Measurements from ENCODE around the gene SUN5. TPM values are rescaled to one million over a fixed set of nuclear protein-coding genes. Genes with fewer than 3 reads are reported as not detected.
"Not testable (repeated sequence)": the region's sequence is repeated elsewhere in the genome, so short reads cannot be mapped to it uniquely, and the experiment has no call there.

SUN5 gene, protein sequence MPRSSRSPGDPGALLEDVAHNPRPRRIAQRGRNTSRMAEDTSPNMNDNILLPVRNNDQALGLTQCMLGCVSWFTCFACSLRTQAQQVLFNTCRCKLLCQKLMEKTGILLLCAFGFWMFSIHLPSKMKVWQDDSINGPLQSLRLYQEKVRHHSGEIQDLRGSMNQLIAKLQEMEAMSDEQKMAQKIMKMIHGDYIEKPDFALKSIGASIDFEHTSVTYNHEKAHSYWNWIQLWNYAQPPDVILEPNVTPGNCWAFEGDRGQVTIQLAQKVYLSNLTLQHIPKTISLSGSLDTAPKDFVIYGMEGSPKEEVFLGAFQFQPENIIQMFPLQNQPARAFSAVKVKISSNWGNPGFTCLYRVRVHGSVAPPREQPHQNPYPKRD
- total RNA-seq (2022), result not detected in 2 replicates
- Bru-seq, nascent RNA, result not detected
- BruChase-seq, experiment 1, labeled RNA remaining after a 6-hour chase, result not detected
- not detected for BruChase-seq, experiment 2, labeled RNA remaining after a 2-hour chase
- long read RNA-seq, result 0 reads

DNA sequence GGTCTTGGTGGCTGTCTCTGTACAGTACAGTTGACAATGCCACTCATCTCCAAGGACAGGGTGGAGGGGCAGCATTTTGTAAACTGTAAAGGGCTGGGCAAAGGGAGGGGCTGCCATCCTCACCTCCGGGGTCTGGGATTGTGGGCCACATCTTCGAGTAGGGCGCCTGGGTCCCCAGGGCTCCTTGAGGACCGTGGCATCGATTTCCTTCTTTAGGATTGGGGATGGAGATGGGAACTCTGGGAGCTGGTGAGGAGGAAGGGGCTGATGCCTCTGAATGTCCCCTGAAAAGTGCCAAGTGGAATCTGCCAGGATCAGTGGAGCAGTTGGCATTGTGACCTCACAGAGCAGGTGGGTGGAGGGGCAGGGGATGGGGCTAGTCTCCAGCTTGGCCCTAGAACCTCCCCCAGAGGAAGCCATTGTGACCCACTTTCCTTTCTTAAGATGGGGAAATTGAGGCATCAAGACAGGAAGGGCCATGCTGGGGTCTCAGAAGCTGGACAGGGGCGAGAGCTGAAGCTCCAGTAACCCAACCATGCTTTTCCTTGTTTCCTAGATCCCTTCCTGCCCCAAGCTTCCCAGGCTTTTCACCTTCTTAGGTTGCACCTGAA is at the start of gene SUN5:
Gene SUN5, minus strand, starts transcription at position 293 of the 611 bp plus-strand sequence. Its CDS starts 93 bp downstream, at position 200.
- Mint-ChIP-seq H3K4me3 (ENCODE audit: low read depth, unreplicated experiment) (no peak within 1 kb of the TSS), H3K4me1 (ENCODE audit: low read depth, unreplicated experiment) (no peaks in the 10 kb centered on the region), H3K9me3 (ENCODE audit: low read depth, unreplicated experiment) (peaks cover 3% of the 10 kb centered on the region), H3K27ac (ENCODE audit: unreplicated experiment) (no peak within 1 kb of the TSS), H3K36me3 (ENCODE audit: insufficient read depth, unreplicated experiment) (no peaks in the 10 kb centered on the region), H3K27me3 (ENCODE audit: unreplicated experiment) (peaks cover 84% of the 10 kb centered on the region)
- no TSS peak for BruUV-seq (replicated peaks)
- CTCF ChIA-PET, result interaction anchor here (1.0 to 1.2 kb wide), 2 partner anchors 23 to 214 kb away, joined by 3 read pairs; no protein-coding TSS in a partner anchor
- no peak for DNase-seq
- intact Hi-C loops (cut with micrococcal nuclease; ENCODE audit: unreplicated experiment), result no loop called here
- TF ChIP-seq, protein P1, sequence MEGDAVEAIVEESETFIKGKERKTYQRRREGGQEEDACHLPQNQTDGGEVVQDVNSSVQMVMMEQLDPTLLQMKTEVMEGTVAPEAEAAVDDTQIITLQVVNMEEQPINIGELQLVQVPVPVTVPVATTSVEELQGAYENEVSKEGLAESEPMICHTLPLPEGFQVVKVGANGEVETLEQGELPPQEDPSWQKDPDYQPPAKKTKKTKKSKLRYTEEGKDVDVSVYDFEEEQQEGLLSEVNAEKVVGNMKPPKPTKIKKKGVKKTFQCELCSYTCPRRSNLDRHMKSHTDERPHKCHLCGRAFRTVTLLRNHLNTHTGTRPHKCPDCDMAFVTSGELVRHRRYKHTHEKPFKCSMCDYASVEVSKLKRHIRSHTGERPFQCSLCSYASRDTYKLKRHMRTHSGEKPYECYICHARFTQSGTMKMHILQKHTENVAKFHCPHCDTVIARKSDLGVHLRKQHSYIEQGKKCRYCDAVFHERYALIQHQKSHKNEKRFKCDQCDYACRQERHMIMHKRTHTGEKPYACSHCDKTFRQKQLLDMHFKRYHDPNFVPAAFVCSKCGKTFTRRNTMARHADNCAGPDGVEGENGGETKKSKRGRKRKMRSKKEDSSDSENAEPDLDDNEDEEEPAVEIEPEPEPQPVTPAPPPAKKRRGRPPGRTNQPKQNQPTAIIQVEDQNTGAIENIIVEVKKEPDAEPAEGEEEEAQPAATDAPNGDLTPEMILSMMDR (IDR thresholded peaks at IDR 0.05; ENCODE audit: unreplicated experiment), result no peak

DNA sequence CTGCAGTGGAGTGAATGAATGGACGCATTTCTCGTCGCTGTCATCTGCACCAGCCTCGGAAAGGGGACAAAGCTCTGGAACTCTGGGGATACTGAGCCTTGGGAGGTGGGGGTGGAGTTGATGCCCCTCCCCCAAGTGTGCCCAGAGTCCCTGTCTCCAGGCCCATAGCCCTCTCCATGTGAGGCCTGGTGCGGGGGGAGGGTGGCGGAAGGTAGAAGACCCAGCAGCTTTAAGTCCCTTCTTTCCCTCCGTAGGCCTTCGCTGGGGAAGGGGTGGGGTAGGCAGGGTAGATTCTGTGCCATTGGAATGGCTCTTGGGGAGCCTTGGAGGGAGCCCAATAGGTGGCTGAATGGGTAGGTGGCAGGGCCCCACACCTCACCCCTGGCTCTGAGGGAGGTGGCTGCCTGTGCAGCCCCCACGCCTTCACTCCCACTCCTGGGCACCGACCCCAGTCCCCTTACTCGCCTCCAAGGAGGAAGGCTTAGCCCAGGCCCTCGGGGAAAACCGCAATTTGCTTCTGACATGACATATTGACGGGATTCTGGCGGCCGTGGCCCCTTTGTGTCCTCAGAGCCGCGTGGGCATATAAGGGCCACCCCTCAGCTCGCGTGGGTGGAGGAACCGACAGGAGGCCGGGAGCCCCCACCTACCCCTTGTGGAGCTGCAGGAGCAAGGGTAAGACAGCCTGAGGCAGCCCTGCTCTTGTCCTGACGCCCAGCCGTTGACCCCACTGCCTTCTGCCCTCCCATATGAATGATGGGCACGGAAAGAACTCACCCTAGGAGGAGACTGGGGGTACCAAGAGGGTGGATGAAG is 49.3 kb upstream of the SUN5 start, which contains the start of gene BPIFB3:
Gene BPIFB3, plus strand, starts transcription at position 613 of the 816 bp plus-strand sequence. CDS start 1,533 bp downstream, outside the sequence.
- intact Hi-C loops (cut with micrococcal nuclease; ENCODE audit: unreplicated experiment), result no loop called here

DNA sequence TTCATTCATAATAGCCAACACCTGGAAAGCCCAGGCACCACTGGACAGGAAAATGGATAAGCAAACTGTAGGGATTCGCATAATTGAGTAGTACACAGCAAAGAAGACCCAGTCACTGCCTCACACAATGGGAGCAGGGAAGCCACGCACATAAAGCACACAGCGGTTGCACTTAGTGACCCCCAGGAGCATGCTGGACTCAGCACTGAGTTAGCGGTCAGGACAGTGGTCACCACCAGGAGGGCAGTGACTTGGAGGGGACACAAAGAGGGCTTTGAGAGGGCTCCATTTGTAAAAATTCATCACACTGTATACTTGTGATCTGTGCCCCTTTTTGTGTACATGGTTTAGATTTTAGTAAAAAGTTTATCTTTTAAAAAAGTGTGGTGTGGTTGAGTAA is 47.1 kb upstream of the SUN5 start:
- Mint-ChIP-seq H3K27ac (ENCODE audit: unreplicated experiment) (no peak overlapping the region), H3K36me3 (ENCODE audit: insufficient read depth, unreplicated experiment) (peaks cover 5% of the 10 kb centered on the region), H3K4me1 (ENCODE audit: low read depth, unreplicated experiment) (no peaks in the 10 kb centered on the region), H3K27me3 (ENCODE audit: unreplicated experiment) (peaks cover 93% of the 10 kb centered on the region), H3K4me3 (ENCODE audit: low read depth, unreplicated experiment) (no peak overlapping the region), H3K9me3 (ENCODE audit: low read depth, unreplicated experiment) (no peaks in the 10 kb centered on the region)
- TF ChIP-seq, protein P1 (IDR thresholded peaks at IDR 0.05; ENCODE audit: unreplicated experiment), result no peak
- BruUV-seq (replicated peaks), result no TSS peak
- no peak for DNase-seq
- CTCF ChIA-PET, result no interaction called here
- intact Hi-C loops (cut with micrococcal nuclease; ENCODE audit: unreplicated experiment), result no loop called here

More for the DNA sequence above, 49.3 kb upstream of the SUN5 start, which contains the start of gene BPIFB3:
- H3K4me1 Mint-ChIP-seq (ENCODE audit: low read depth, unreplicated experiment), result no peaks in the 10 kb centered on the region
- TF ChIP-seq, protein P1 (IDR thresholded peaks at IDR 0.05; ENCODE audit: unreplicated experiment), result no peak
- H3K9me3 Mint-ChIP-seq (ENCODE audit: low read depth, unreplicated experiment), result no peaks in the 10 kb centered on the region
- no peak within 1 kb of the TSS for H3K4me3 Mint-ChIP-seq (ENCODE audit: low read depth, unreplicated experiment)
- H3K36me3 Mint-ChIP-seq (ENCODE audit: insufficient read depth, unreplicated experiment), result peaks cover 5% of the 10 kb centered on the region
- DNase-seq, result no peak
- CTCF ChIA-PET, result interaction anchor here (1.8 kb wide), 1 partner anchor 11 kb away, joined by 3 read pairs; no protein-coding TSS in a partner anchor
- H3K27ac Mint-ChIP-seq (ENCODE audit: unreplicated experiment), result no peak within 1 kb of the TSS
- no TSS peak for BruUV-seq (replicated peaks)
- peaks cover 89% of the 10 kb centered on the region for H3K27me3 Mint-ChIP-seq (ENCODE audit: unreplicated experiment)

DNA sequence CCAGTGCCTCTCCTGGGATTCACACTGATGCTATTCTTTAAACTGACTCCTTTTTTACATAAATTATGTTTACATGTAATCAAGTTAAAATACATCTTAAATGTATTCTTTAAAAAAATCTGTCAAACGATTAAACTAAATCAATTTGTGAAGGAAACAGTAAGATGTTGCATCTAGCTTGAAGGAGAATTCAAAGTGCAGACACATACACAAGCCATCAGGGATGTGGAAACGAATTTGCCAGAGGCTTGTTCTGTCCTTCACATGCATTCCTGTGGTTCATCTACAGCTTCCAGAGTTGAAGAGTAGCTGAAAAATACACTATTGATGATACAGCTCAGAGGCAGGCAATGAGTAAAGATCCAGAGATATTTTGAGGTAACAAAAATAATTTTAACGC is 42.2 kb upstream of the SUN5 start:
- Mint-ChIP-seq H3K4me1 (ENCODE audit: low read depth, unreplicated experiment) (no peaks in the 10 kb centered on the region), H3K27me3 (ENCODE audit: unreplicated experiment) (peaks cover 94% of the 10 kb centered on the region), H3K9me3 (ENCODE audit: low read depth, unreplicated experiment) (no peaks in the 10 kb centered on the region), H3K36me3 (ENCODE audit: insufficient read depth, unreplicated experiment) (no peaks in the 10 kb centered on the region), H3K4me3 (ENCODE audit: low read depth, unreplicated experiment) (no peak overlapping the region), H3K27ac (ENCODE audit: unreplicated experiment) (no peak overlapping the region)
- TF ChIP-seq, protein P1 (IDR thresholded peaks at IDR 0.05; ENCODE audit: unreplicated experiment), result no peak
- no peak for DNase-seq
- intact Hi-C loops (cut with micrococcal nuclease; ENCODE audit: unreplicated experiment), result no loop called here
- CTCF ChIA-PET, result no interaction called here
- BruUV-seq (replicated peaks), result no TSS peak

DNA sequence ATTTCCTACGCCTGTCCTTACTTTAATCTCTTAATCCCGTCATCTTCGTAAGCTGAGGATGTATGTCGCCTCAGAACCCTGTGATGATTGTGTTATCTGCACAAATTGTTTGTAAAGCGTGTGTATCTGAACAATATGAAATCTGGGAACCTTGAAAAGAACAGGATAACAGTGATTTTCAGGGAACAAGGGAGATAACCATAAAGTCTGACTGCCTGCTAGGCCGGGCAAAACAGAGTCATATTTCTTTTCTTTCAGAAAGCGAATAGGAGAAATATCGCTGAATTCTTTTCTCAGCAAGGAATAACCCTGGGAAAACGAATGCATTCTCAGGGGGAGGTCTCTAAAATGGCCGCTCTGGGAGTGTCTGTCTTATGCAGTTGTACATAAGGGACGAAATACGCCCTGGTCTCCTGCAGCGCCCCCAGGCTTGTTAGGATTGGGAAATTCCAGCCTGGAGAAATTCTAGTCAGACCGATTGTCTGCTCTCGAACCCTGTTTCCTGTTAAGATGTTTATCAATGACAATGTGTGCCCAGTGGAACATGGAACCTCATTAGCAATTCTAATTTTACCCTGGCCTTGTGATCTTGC is 41.0 kb upstream of the SUN5 start:
- H3K27me3 Mint-ChIP-seq (ENCODE audit: unreplicated experiment), result peaks cover 99% of the 10 kb centered on the region
- intact Hi-C loops (cut with micrococcal nuclease; ENCODE audit: unreplicated experiment); H3K9me3 Mint-ChIP-seq (ENCODE audit: low read depth, unreplicated experiment); H3K4me1 Mint-ChIP-seq (ENCODE audit: low read depth, unreplicated experiment); H3K36me3 Mint-ChIP-seq (ENCODE audit: insufficient read depth, unreplicated experiment); H3K27ac Mint-ChIP-seq (ENCODE audit: unreplicated experiment); DNase-seq; H3K4me3 Mint-ChIP-seq (ENCODE audit: low read depth, unreplicated experiment); BruUV-seq (replicated peaks); CTCF ChIA-PET: not testable (repeated sequence)

Data from Calu3 (cell line).